NB4 (cell line): Measurements from ENCODE around the gene PRAME.
"Not testable (repeated sequence)": the region's sequence is repeated elsewhere in the genome, so short reads cannot be mapped to it uniquely, and the experiment has no call there.

Experiments used
- DNase-seq: peaks from one replicate; pipeline ENCODE4 v3.0.0; 2010; ENCODE audit warnings: low read depth
- H3K4me3 ChIP-seq: one replicate; pipeline ENCODE4 v1.5.1; 2011; ENCODE audit warnings: mild to moderate bottlenecking, low read depth, low read length, moderate library complexity
- CTCF ChIP-seq: IDR thresholded peaks from one replicate; pipeline ENCODE4 v1.5.1; 2012; ENCODE audit warnings: low read depth, low read length
- MYC ChIP-seq: IDR thresholded peaks from 2 replicates; pipeline ENCODE4 v1.6.1; 2011; ENCODE audit warnings: low read depth, low read length
- POLR2A ChIP-seq: IDR thresholded peaks from 2 replicates; pipeline ENCODE4 v1.6.1; 2011; ENCODE audit warnings: mild to moderate bottlenecking; ENCODE audit not compliant: insufficient read length; ENCODE audit errors: extremely low read depth
- TF ChIP-seq, protein P1 (sequence below): IDR thresholded peaks from 2 replicates; pipeline ENCODE4 v1.6.1; 2011; ENCODE audit warnings: low read depth, low read length

The PRAME gene

GRCh38 chr22:22583030-22583429, 24.0 kb upstream of the PRAME start:
- H3K4me3 ChIP-seq = no peak overlapping the region
- no peak for DNase-seq
- TF ChIP-seq MYC (no peak), POLR2A (no peak), CTCF (no peak)
- TF ChIP-seq, protein P1, sequence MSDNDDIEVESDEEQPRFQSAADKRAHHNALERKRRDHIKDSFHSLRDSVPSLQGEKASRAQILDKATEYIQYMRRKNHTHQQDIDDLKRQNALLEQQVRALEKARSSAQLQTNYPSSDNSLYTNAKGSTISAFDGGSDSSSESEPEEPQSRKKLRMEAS = no peak

DNA sequence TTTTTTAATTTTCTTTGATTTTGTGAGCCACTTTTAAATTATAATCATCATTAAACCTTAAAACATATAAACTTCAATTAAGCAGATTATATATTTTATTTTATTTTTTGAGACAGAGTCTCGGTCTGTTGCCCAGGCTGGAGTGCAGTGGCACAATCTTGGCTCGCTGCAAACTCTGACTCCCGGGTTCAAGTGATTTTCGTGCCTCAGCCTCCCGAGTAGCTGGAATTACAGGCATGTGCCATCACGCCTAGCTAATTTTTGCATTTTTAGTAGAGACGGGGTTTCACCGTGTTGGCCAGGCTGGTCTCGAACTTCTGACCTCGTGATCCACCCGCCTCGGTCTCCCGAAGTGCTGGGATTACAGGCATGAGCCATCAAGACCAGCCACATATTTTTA, 22.5 kb upstream of the PRAME start:
- not testable (repeated sequence) for DNase-seq, H3K4me3 ChIP-seq

GRCh38 chr22:22579869-22580604, 21.0 kb upstream of the PRAME start:
- TF ChIP-seq, protein P1 = no peak
- TF ChIP-seq CTCF (no peak), POLR2A (no peak), MYC (no peak)
- no peak overlapping the region for H3K4me3 ChIP-seq
- no peak for DNase-seq

- TF ChIP-seq, protein P1 = no peak
- no peak for TF ChIP-seq CTCF
- no peak for TF ChIP-seq MYC
- TF ChIP-seq POLR2A = no peak
- H3K4me3 ChIP-seq = no peak overlapping the region
- peak; percentile 67 for DNase-seq
Measured at GRCh38 chr22:22578702-22579424, 19.8 kb upstream of the PRAME start.

- H3K4me3 ChIP-seq = no peak overlapping the region
- no peak for TF ChIP-seq MYC
- TF ChIP-seq CTCF = no peak
- TF ChIP-seq, protein P1 = no peak
- TF ChIP-seq POLR2A = no peak
- DNase-seq = no peak
Measured at GRCh38 chr22:22576989-22577427, 17.9 kb upstream of the PRAME start.

DNA sequence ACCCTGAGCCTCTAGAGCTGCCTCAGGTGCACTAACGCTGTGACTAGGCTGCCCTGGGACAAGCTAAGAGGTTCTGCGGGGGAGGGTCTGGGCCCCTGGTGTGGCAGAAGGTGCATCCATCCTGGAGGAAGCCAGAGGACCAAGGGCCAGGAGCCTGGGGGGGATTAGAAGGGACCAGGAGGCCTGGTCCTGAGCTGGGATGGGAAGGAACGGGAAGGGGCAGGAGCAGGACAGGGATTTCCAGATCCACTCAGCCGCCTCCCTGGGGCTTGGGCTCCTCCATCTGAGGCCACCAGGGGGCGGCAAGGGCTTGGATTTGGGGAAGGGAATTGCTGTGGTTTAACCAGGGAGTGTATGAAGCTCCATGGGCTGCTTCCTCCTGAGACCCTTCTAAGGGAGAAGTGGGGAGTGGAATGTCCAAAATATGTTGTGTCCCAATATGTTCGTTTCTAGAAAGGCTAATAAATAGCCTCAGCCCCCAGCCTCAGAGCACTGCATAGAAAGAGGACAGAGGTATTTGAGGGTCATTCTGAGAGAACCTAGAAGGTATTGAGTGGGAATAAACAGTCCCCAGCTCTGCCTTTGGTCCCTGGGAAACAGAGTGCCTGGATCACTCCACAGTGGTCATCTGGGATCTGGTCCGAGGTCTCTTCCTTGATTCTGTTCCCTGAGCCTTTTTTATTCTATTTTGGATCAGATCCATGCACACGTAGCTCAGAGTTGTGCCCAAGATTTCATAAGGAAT, 17.4 kb upstream of the PRAME start:
- TF ChIP-seq POLR2A (no peak), CTCF (peak; percentile 86), MYC (no peak)
- TF ChIP-seq, protein P1 = no peak
- no peak overlapping the region for H3K4me3 ChIP-seq
- peak; percentile 55 for DNase-seq
